IgD-negative memory B cell (primary cell): Measurements from ENCODE around the gene RCN2. TPM values are rescaled to one million over a fixed set of nuclear protein-coding genes. Genes with fewer than 3 reads are reported as not detected.

ENCODE experiments used
- H3K27ac Mint-ChIP-seq, 3 donors: one replicate each; pipeline ENCODE4 v1.8.0; 2020 to 2022; ENCODE audit warnings: mild to moderate bottlenecking in 3 of 3, mixed read lengths in 3 of 3, moderate library complexity in 1 of 3
- H3K27me3 Mint-ChIP-seq: one replicate; pipeline ENCODE4 v1.8.0; 2021; ENCODE audit warnings: mixed read lengths
- H3K36me3 Mint-ChIP-seq: one replicate; pipeline ENCODE4 v1.8.0; 2020; ENCODE audit warnings: mild to moderate bottlenecking, mixed read lengths
- H3K4me1 Mint-ChIP-seq, 3 donors: one replicate each; pipeline ENCODE4 v1.8.0; 2020 to 2022; ENCODE audit warnings: mixed read lengths in 3 of 3, mild to moderate bottlenecking in 1 of 3
- H3K4me3 Mint-ChIP-seq, 4 donors: one replicate each; pipeline ENCODE4 v1.8.0; 2020 to 2022; ENCODE audit warnings: mild to moderate bottlenecking in 4 of 4, mixed read lengths in 4 of 4, moderate library complexity in 3 of 4
- H3K9me3 Mint-ChIP-seq, 3 donors: one replicate each; pipeline ENCODE4 v1.8.0; 2020 to 2021; ENCODE audit warnings: mixed read lengths in 3 of 3, mild to moderate bottlenecking in 1 of 3
- polyA plus RNA-seq: library from polyadenylated mRNA; unstranded; fragments of 300-500 nt; fragmentation: Illumina TruSeq; gene quantifications from one replicate; pipeline ENCODE4 v1.2.3, GENCODE V29; 2021

RCN2 gene
- polyA plus RNA-seq, 1 donor from 2014 or later: 46.6 TPM

- Mint-ChIP-seq H3K4me3 (peak overlapping the region in 2 of 4 donors; percentile 85 to 95), H3K27me3 (no peaks in the 10 kb centered on the region), H3K9me3 (no peaks in the 10 kb centered on the region), H3K36me3 (peaks cover 11% of the 10 kb centered on the region), H3K4me1 (peaks cover 45 to 60% (median 47%) of the 10 kb centered on the region in 3 donors), H3K27ac (peak overlapping the region in 2 of 3 donors; percentile 46 to 63)
These were observed 70.4 kb downstream of the RCN2 start for GRCh38 chr15:77001966-77002365.

DNA sequence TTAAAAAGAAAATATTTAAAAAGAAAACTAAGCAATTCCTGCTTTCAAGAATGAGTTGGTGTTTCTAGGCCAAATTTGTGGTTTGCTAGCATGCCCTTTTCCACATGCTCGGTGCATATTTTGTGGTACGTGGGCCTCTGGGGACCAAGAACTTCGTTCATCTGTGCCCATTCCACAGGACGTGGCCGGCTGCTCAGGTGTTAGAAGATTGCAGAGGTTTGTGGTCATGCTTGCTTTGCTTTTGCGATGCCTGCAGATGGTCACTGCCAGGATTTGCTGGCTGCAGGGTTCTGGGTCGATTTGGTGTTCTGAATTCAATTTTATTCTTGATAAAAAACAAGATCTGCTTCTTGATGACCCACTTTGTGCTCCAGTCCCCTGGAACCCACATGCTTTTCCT, 70.9 kb downstream of the RCN2 start:
- peak overlapping the region; percentile 9 to 95 (median 76) for H3K4me3 Mint-ChIP-seq
- H3K27me3 Mint-ChIP-seq: no peaks in the 10 kb centered on the region
- peaks cover 11% of the 10 kb centered on the region for H3K36me3 Mint-ChIP-seq
- H3K4me1 Mint-ChIP-seq: peaks cover 41 to 56% (median 43%) of the 10 kb centered on the region in 3 donors
- H3K9me3 Mint-ChIP-seq: no peaks in the 10 kb centered on the region
- peak overlapping the region; percentile 7 to 94 (median 46) for H3K27ac Mint-ChIP-seq

GRCh38 chr15:77002954-77003912, 71.7 kb downstream of the RCN2 start:
- no peaks in the 10 kb centered on the region for H3K27me3 Mint-ChIP-seq
- H3K36me3 Mint-ChIP-seq: peaks cover 11% of the 10 kb centered on the region
- peak overlapping the region; percentile 7 to 94 (median 46) for H3K27ac Mint-ChIP-seq
- H3K4me1 Mint-ChIP-seq: peaks cover 37 to 53% (median 42%) of the 10 kb centered on the region in 3 donors
- no peaks in the 10 kb centered on the region for H3K9me3 Mint-ChIP-seq
- peak overlapping the region; percentile 9 to 95 (median 76) for H3K4me3 Mint-ChIP-seq

Other genes starting within 250 kb of the RCN2 start
- gene SCAPER, start 26.4 kb upstream of the RCN2 start, polyA plus RNA-seq: 25.6 TPM
- 37.3 TPM for gene PSTPIP1, start 63.4 kb downstream of the RCN2 start, polyA plus RNA-seq
- gene TSPAN3, start 139.4 kb downstream of the RCN2 start, polyA plus RNA-seq: 471 TPM